Bronchial epithelial cell (primary cell): ENCODE results near the gene MGAT5B. TPM values are rescaled to one million over a fixed set of nuclear protein-coding genes. Genes with fewer than 3 reads are reported as not detected.
A peak's percentile ranks its signal among the peaks of the same experiment; 100 is the strongest.

Source experiments
- DNase-seq: peaks from one replicate; pipeline ENCODE4 v3.0.0-alpha.2; 2010; ENCODE audit warnings: low read depth
- FAIRE-seq: peaks from 2 replicates; lab custom pipeline; 2011; peaks lifted over from hg19 to GRCh38; lab: Jason Lieb, UNC
- H3K27me3 ChIP-seq: 2 replicates; pipeline ENCODE4 v1.5.1; 2011; ENCODE audit warnings: low read length; ENCODE audit not compliant: control insufficient read depth, insufficient read depth
- H3K36me3 ChIP-seq: 2 replicates; pipeline ENCODE4 v1.5.1; 2011; ENCODE audit warnings: low read length; ENCODE audit not compliant: control insufficient read depth, insufficient read depth
- H3K4me3 ChIP-seq: 2 replicates; pipeline ENCODE4 v1.5.1; 2011; ENCODE audit warnings: mild to moderate bottlenecking, low read depth, low read length, control low read depth
- total RNA-seq: library from RNA; depleted of rRNA; stranded (reverse); fragments of >200 nt; gene quantifications from 2 replicates; pipeline ENCODE4 v1.2.1, GENCODE V29; 2014
- TF ChIP-seq, protein P1 (sequence below): IDR thresholded peaks from 2 replicates; pipeline ENCODE4 v1.5.1; 2011; ENCODE audit warnings: mild to moderate bottlenecking, moderate library complexity, low read length, control low read depth, inconsistent platforms; ENCODE audit not compliant: insufficient read depth, severe bottlenecking

Gene MGAT5B
- total RNA-seq, 1 donor from 2014 or later: not detected

DNA sequence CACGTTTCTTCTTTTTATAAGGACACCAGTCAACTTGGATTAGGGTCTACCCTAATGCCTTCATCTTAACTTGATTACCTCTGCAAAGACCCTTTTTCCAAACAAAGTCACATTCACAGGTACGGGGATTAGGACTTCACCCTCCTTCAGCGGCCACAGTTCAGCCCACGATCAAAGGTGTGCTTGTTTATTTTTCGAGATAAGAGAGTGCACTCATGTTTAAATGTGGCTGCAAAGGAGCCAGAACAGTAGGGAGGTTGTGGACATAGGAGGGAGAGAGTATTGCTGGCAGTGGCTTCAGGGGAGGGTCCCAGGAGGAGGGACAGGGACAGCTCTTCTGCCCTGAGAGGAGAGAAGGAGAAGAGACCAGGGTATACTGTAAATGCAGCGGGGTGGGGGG is 46.7 kb downstream of the MGAT5B start:
- H3K27me3 ChIP-seq: peaks cover 1% of the 10 kb centered on the region
- H3K4me3 ChIP-seq: no peak overlapping the region
- TF ChIP-seq, protein P1, sequence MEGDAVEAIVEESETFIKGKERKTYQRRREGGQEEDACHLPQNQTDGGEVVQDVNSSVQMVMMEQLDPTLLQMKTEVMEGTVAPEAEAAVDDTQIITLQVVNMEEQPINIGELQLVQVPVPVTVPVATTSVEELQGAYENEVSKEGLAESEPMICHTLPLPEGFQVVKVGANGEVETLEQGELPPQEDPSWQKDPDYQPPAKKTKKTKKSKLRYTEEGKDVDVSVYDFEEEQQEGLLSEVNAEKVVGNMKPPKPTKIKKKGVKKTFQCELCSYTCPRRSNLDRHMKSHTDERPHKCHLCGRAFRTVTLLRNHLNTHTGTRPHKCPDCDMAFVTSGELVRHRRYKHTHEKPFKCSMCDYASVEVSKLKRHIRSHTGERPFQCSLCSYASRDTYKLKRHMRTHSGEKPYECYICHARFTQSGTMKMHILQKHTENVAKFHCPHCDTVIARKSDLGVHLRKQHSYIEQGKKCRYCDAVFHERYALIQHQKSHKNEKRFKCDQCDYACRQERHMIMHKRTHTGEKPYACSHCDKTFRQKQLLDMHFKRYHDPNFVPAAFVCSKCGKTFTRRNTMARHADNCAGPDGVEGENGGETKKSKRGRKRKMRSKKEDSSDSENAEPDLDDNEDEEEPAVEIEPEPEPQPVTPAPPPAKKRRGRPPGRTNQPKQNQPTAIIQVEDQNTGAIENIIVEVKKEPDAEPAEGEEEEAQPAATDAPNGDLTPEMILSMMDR: no peak
- H3K36me3 ChIP-seq: no peaks in the 10 kb centered on the region
- no peak for DNase-seq
- FAIRE-seq: no peak

DNA sequence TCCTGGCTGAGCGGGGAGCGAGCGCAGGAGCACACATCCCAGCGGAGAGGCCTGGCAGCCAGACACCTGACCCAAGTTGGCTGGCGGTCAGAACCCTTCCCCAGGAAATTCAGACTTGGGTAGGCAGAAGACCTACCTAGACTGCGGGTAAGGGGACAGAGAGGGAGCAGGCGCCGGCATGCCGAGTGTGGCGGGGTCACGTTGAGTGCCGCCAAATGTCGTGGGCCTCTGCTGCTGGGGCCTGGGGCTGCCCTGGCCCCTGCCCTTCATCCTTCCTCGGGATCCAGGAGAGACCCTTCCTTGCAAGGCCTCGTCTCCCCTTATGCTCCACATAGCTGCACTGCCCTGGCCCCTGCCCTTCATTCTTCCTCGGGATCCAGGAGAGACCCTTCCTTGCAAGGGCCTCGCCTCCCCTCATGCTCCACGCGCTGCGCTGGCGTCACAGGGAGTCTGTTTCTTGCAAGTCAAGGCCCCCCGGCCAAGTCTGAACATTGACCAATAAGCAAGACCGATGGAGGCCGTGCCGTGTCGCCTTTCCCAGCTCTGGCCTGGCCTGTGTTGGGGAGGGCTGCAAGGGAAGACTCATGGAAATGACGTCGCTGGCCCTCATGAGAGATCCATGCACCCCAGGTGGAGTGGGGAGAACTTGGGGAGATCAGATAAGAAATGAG is 47.8 kb downstream of the MGAT5B start:
- no peak for DNase-seq
- no peaks in the 10 kb centered on the region for H3K36me3 ChIP-seq
- H3K4me3 ChIP-seq: no peak overlapping the region
- TF ChIP-seq, protein P1: no peak
- H3K27me3 ChIP-seq: peaks cover 4% of the 10 kb centered on the region
- no peak for FAIRE-seq

DNA sequence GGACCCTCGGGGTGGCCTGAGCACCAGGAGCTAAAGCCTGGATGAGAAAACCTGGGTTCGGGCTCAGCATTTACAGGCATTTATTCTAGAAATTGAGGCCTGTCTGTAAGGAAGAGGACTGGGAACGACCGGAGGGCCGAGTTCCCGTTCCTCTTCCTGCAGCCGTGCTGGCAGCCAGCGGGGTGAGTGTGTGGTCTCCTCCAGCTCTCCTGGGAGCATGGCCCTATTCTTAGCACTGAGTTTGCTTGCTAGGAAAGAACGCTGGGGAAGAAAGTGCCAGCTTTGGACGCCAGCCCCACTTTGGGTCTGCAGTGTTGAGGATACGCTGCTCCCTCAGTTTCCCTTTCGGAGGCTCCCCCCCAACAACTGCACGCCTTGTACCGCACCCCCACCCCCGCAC is 49.6 kb downstream of the MGAT5B start:
- no peak for DNase-seq
- H3K4me3 ChIP-seq: no peak overlapping the region
- FAIRE-seq: no peak
- TF ChIP-seq, protein P1: no peak
- no peaks in the 10 kb centered on the region for H3K36me3 ChIP-seq
- peaks cover 4% of the 10 kb centered on the region for H3K27me3 ChIP-seq

DNA sequence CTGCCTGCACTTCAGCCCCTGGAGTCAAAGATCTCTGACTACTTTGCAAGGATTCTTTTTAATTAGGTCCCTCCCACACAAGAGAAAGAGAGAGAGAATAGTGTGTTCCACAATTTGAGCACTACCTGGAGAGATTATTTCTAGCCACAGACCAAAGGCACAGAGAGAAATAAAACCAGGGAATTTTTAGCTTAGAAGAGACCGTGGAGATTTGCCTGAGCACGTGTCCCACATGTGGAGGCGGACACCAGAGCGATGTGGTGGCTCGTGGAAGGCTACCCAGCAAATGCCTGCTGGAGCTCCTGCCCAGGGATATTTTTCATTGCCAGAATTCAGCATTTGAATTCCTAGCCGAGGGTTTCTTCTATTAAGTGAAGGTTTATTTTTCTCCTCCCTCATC is 50.6 kb downstream of the MGAT5B start:
- no peak for DNase-seq
- H3K27me3 ChIP-seq: peaks cover 6% of the 10 kb centered on the region
- H3K4me3 ChIP-seq: no peak overlapping the region

DNA sequence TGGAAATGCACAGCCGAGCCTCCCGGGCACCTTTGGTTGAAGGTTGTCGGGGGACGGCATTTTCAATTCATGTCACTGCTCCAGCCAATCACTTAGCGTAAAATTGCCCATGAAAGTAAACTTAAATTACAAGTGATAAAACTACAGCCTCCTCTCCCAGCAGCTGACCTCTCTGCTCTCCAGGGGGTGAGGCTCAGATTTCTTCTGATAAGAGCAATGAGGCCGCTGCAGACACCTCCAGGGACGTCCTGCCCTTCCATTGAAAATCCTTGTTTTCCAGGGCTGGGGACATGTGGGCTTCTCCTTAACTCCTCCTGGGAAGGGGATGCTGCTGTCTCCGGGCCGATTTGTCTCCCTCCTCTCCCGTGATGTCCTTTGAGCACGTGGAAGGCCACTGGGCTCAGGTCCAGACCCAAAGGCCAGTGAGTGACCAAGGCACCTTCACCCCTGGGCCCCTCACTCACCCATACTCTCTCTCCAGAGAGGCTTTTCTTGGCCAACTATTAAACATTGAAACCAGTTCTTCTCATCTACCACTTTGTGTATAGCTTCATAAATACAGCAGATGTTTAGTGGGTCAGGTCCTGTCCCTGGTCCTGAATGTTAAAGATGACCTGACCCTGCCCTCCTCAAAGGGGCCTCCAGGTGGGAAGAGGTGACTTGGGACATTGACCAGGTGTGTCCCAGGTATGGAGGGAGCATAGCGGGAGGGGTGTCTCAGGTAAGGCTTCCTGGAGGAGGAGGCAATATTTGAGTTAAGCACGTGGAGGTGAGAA is 52.3 kb downstream of the MGAT5B start:
- TF ChIP-seq, protein P1: no peak
- H3K27me3 ChIP-seq: peaks cover 7% of the 10 kb centered on the region
- no peak for DNase-seq
- FAIRE-seq: no peak
- H3K36me3 ChIP-seq: no peaks in the 10 kb centered on the region
- H3K4me3 ChIP-seq: no peak overlapping the region

More for the DNA sequence above, 50.6 kb downstream of the MGAT5B start:
- no peaks in the 10 kb centered on the region for H3K36me3 ChIP-seq
- TF ChIP-seq, protein P1: no peak
- FAIRE-seq: peak; percentile 23
